Panc1 (cell line): ENCODE data around the gene ZYG11B. TPM values are rescaled to one million over a fixed set of nuclear protein-coding genes. Genes with fewer than 3 reads are reported as not detected.

Source experiments
- ATAC-seq: fragments of 200-7000 bp; cut with Tn5 transposase; 2 replicates; pipeline ENCODE4 v1.9.1; 2020; ENCODE audit warnings: mild to moderate bottlenecking, moderate library complexity
- BruUV-seq: library from RNA; stranded (reverse); fragments of 400-500 nt; replicated peaks from 2 replicates; lab custom pipeline; 2021; lab: Mats Ljungman, UMichigan
- CTCF ChIA-PET: fragments of 300-600 bp; sonication (Branson Sonifier 250); formaldehyde crosslinking; loops from one replicate; lab custom pipeline; 2022; ENCODE audit warnings: antibody characterized with exemption; lab: Charles Lee
- POLR2A ChIA-PET: fragments of 300-600 bp; sonication (Branson Sonifier 250); formaldehyde crosslinking; loops from one replicate; lab custom pipeline; 2022; ENCODE audit warnings: antibody characterized with exemption; lab: Charles Lee
- DNase-seq: peaks from one replicate; pipeline ENCODE4 v3.0.0-alpha.2; 2010; ENCODE audit warnings: low read depth, low spot score
- H3K27ac ChIP-seq: 2 replicates; pipeline ENCODE4 v1.5.1; 2011; ENCODE audit warnings: mild to moderate bottlenecking, low read length, inconsistent platforms
- H3K27me3 ChIP-seq: fragments of 200-500 bp; sonication (Bioruptor generic); 2 replicates; pipeline ENCODE4 v1.6.0; 2014; ENCODE audit warnings: low read length, inconsistent platforms; ENCODE audit not compliant: control insufficient read depth, insufficient read depth
- H3K36me3 ChIP-seq: fragments of 200-500 bp; sonication (Bioruptor generic); 2 replicates; pipeline ENCODE4 v1.5.1; 2014; ENCODE audit warnings: inconsistent platforms, mild to moderate bottlenecking, low read length, moderate library complexity; ENCODE audit not compliant: control insufficient read depth, insufficient read depth
- H3K4me1 ChIP-seq: 2 replicates; pipeline ENCODE4 v1.5.1; 2011; ENCODE audit warnings: inconsistent platforms, mild to moderate bottlenecking, low read length, moderate library complexity; ENCODE audit not compliant: control insufficient read depth, insufficient read depth
- H3K4me3 ChIP-seq, 2 experiments: 2 replicates each; pipeline ENCODE4 v1.5.1; 2011 to 2012; ENCODE audit warnings: low read depth in 2 of 2, low read length in 2 of 2, mild to moderate bottlenecking in 2 of 2, inconsistent platforms in 1 of 2, moderate library complexity in 1 of 2
- H3K9me3 ChIP-seq: fragments of 200-500 bp; sonication (Bioruptor generic); 2 replicates; pipeline ENCODE4 v1.5.1; 2014; ENCODE audit warnings: low read depth, mild to moderate bottlenecking, inconsistent platforms, low read length, moderate library complexity; ENCODE audit not compliant: control insufficient read depth, insufficient read depth
- POLR2AphosphoS5 ChIP-seq: IDR thresholded peaks from 2 replicates; pipeline ENCODE4 v1.6.1; 2012; ENCODE audit warnings: mild to moderate bottlenecking, low read depth, low read length, moderate library complexity
- SIN3A ChIP-seq: IDR thresholded peaks from 2 replicates; pipeline ENCODE4 v1.6.1; 2012; ENCODE audit warnings: low read depth, mild to moderate bottlenecking, low read length, moderate library complexity, borderline replicate concordance; ENCODE audit not compliant: insufficient read depth
- TCF7L2 ChIP-seq: IDR thresholded peaks from 2 replicates; pipeline ENCODE4 v1.6.1; 2011; ENCODE audit warnings: mild to moderate bottlenecking, low read depth, low read length, inconsistent platforms
- in situ Hi-C: cut with HindIII; loops from 2 replicates; pipeline ENCODE4 v1.10.0; 2016; ENCODE audit warnings: low sequenced_read_pairs, low pct_unique_long_range_greater_than_20kb
- intact Hi-C: fragments of 100-400 bp; cut with micrococcal nuclease; formaldehyde crosslinking; loops from one replicate; pipeline ENCODE4 v1.10.0; 2022; ENCODE audit not compliant: unreplicated experiment
- total RNA-seq: library from RNA; stranded (reverse); gene quantifications from one replicate; pipeline ENCODE4 v1.2.1, GENCODE V29; 2021; ENCODE audit not compliant: unreplicated experiment
- TF ChIP-seq, protein P1 (sequence below): fragments of 450-650 bp; IDR thresholded peaks from 2 replicates; pipeline ENCODE4 v1.5.1; 2017; ENCODE audit warnings: mild to moderate bottlenecking
- TF ChIP-seq, protein P2 (sequence below), 2 experiments: IDR thresholded peaks; 2 replicates each; pipeline ENCODE4 v1.6.1; 2011 to 2012; ENCODE audit warnings: low read depth in 2 of 2, control low read depth in 1 of 2, low read length in 1 of 2, mild to moderate bottlenecking in 1 of 2, moderate library complexity in 1 of 2; ENCODE audit not compliant: insufficient read depth in 1 of 2

The ZYG11B gene
- total RNA-seq, 1 experiment from 2014 or later: 30.7 TPM

DNA sequence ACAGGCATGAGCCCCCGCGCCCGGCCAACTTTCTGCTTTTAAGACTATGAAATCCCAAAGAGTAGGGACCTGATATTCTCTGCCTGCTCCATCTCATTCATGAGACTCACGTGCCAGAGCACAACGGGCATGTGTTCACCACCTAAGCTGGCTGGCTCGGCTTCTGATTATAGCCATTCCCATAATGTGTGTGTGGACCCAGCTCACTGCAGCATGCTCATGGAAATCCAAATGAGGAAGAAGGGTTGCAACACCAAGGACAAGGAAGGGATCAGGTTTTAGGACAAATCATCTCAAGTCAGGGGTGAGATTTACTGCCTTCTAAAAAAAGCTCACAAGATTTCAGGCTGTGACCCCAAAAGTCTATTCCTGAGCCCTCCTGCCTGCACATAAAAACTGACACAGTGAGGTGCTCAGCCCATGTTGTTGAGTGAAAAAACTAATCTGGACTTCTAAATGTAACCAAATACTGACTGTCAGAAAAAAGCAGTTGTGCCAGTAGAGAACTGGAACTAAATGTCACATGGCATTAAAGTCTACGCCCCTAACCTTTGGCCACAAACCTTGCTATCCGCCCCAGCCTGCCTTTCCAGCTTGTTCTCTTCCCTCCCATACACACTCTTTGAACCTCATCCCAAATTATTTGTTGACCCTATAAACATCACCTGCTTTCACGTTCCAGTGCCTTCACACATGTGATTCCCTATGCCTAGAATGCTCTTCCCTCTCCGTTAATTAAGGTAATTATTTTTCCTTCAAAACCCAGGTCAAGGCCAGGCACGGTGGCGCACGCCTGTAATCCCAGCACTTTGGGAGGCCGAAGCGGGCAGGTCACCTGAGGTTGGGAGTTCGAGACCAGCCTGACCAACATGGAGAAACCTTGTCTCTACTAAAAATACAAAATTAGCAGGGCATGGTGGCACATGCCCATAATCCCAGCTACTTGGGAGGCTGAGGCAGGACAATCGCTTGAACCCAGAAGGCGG, 19.0 kb upstream of the ZYG11B start:
- no peaks in the 10 kb centered on the region for H3K9me3 ChIP-seq
- DNase-seq (no peak), ATAC-seq (no peak)
- no peaks in the 10 kb centered on the region for H3K36me3 ChIP-seq
- in situ Hi-C loops (no loop called here), intact Hi-C loops (loop anchor here (10.0 kb wide), 1 partner anchor 118 kb away; no protein-coding TSS in a partner anchor)
- TF ChIP-seq, protein P1, sequence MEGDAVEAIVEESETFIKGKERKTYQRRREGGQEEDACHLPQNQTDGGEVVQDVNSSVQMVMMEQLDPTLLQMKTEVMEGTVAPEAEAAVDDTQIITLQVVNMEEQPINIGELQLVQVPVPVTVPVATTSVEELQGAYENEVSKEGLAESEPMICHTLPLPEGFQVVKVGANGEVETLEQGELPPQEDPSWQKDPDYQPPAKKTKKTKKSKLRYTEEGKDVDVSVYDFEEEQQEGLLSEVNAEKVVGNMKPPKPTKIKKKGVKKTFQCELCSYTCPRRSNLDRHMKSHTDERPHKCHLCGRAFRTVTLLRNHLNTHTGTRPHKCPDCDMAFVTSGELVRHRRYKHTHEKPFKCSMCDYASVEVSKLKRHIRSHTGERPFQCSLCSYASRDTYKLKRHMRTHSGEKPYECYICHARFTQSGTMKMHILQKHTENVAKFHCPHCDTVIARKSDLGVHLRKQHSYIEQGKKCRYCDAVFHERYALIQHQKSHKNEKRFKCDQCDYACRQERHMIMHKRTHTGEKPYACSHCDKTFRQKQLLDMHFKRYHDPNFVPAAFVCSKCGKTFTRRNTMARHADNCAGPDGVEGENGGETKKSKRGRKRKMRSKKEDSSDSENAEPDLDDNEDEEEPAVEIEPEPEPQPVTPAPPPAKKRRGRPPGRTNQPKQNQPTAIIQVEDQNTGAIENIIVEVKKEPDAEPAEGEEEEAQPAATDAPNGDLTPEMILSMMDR: no peak
- TF ChIP-seq POLR2AphosphoS5 (no peak), TCF7L2 (no peak), SIN3A (no peak)
- TF ChIP-seq, protein P2, sequence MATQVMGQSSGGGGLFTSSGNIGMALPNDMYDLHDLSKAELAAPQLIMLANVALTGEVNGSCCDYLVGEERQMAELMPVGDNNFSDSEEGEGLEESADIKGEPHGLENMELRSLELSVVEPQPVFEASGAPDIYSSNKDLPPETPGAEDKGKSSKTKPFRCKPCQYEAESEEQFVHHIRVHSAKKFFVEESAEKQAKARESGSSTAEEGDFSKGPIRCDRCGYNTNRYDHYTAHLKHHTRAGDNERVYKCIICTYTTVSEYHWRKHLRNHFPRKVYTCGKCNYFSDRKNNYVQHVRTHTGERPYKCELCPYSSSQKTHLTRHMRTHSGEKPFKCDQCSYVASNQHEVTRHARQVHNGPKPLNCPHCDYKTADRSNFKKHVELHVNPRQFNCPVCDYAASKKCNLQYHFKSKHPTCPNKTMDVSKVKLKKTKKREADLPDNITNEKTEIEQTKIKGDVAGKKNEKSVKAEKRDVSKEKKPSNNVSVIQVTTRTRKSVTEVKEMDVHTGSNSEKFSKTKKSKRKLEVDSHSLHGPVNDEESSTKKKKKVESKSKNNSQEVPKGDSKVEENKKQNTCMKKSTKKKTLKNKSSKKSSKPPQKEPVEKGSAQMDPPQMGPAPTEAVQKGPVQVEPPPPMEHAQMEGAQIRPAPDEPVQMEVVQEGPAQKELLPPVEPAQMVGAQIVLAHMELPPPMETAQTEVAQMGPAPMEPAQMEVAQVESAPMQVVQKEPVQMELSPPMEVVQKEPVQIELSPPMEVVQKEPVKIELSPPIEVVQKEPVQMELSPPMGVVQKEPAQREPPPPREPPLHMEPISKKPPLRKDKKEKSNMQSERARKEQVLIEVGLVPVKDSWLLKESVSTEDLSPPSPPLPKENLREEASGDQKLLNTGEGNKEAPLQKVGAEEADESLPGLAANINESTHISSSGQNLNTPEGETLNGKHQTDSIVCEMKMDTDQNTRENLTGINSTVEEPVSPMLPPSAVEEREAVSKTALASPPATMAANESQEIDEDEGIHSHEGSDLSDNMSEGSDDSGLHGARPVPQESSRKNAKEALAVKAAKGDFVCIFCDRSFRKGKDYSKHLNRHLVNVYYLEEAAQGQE (IDR thresholded peaks at IDR 0.05; ENCODE audit: insufficient read depth in 1 of 2, low read depth in 2 of 2, low read length in 1 of 2): no peak
- CTCF ChIA-PET: no interaction called here
- peaks cover 21% of the 10 kb centered on the region for H3K4me1 ChIP-seq
- POLR2A ChIA-PET: no interaction called here
- no peaks in the 10 kb centered on the region for H3K27me3 ChIP-seq
- H3K27ac ChIP-seq: peak overlapping the region; percentile 73
- no peak overlapping the region for H3K4me3 ChIP-seq
- BruUV-seq: no TSS peak

DNA sequence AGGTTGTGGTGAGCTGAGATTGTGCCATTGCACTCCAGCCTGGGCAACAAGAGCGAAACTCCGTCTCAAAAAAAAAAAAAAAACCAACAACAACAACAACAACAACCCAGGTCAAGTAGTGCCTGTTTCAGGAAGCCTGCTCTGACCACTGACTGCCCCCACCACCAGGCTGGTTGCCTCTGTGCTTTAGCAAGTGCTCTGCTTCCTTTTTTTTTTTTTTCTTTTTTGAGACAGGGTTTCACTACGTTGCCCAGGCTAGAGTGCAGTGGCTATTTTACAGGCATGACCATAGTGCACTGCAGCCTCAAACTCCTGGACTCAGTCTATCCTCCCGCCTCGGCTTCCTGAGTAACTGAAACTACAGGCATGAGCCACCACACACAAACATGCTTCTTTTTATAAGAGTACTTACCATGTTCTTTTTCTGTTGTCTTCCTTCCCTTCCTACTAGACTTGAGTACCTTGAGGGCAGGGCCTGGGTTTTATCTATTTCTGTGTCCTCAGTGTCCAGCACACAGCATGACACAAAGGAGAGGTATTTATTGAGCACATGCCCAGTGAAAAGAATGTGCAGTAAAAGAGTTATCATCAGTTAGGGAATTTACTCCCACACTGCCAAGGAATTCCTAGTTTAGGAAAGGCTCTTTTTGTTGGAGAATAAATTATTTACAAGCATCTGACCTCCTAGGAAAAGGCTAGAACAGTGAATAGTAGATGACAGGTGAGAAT, 18.2 kb upstream of the ZYG11B start:
- Histone ChIP-seq H3K27me3 (no peaks in the 10 kb centered on the region), H3K4me1 (peaks cover 18% of the 10 kb centered on the region), H3K9me3 (no peaks in the 10 kb centered on the region), H3K36me3 (no peaks in the 10 kb centered on the region), H3K4me3 (no peak overlapping the region), H3K27ac (peak overlapping the region; percentile 73)
- no TSS peak for BruUV-seq
- DNase-seq: no peak
- in situ Hi-C loops (no loop called here), intact Hi-C loops (loop anchor here (10.0 kb wide), 1 partner anchor 117 kb away; no protein-coding TSS in a partner anchor)
- peak; percentile 80 for ATAC-seq
- TF ChIP-seq SIN3A (no peak), POLR2AphosphoS5 (no peak), TCF7L2 (peak; percentile 91)
- TF ChIP-seq, protein P1: no peak
- TF ChIP-seq, protein P2 (IDR thresholded peaks at IDR 0.05; ENCODE audit: insufficient read depth in 1 of 2, low read depth in 2 of 2, low read length in 1 of 2): no peak
- POLR2A ChIA-PET: no interaction called here
- CTCF ChIA-PET: no interaction called here
